ENCODE data around the gene GLCE. TPM values are rescaled to one million over a fixed set of nuclear protein-coding genes. Genes with fewer than 3 reads are reported as not detected.
"Not testable (repeated sequence)": the region's sequence is repeated elsewhere in the genome, so short reads cannot be mapped to it uniquely, and the experiment has no call there.

Gene GLCE
- total RNA-seq, 1 experiment from 2014 or later, result 6.4 TPM

- H4K20me1 ChIP-seq (ENCODE audit: insufficient read depth, low read depth, low read length), result peaks cover 4% of the 10 kb centered on the region; the same call in 1 of the 2 replicates
- DNase-seq, result no peak
- H3K27ac ChIP-seq (ENCODE audit: low read length), result no peak overlapping the region
Observed at GRCh38 chr15:69167218-69167846, 6.9 kb downstream of the GLCE start.

DNA sequence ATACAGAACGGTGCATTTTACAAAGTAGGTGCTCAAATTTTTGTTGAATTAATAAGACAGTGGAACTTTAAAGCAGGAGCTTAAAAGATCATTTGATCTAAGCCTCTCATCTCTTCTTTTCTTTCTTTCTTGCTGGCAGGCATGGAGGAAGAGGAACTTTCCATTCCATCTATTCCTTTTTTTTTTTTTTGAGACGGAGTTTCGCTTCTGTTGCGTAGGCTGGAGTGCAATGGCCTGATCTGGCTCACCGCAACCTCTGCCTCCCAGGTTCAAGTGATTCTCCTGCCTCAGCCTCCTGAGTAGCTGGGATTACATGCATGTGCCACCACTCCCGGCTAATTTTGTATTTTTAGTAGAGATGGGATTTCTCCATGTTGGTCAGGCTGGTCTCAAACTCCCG lies 7.9 kb downstream of the GLCE start:
- not testable (repeated sequence) for H3K79me2 ChIP-seq (ENCODE audit: low read length); H3K36me3 ChIP-seq (ENCODE audit: insufficient read depth, low read length); H3K4me3 ChIP-seq (ENCODE audit: low read length); H2AFZ ChIP-seq (ENCODE audit: low read length); H4K20me1 ChIP-seq (ENCODE audit: insufficient read depth, low read depth, low read length); DNase-seq; H3K9me2 ChIP-seq (replicated peaks; ENCODE audit: insufficient read depth, low read length); H3K27me3 ChIP-seq (ENCODE audit: low read length); H3K9me3 ChIP-seq (ENCODE audit: low read length); H3K4me2 ChIP-seq (ENCODE audit: low read depth, low read length, poor library complexity, severe bottlenecking); H3K4me1 ChIP-seq (ENCODE audit: low read length); H3K9ac ChIP-seq (ENCODE audit: low read length); H3K27ac ChIP-seq (ENCODE audit: low read length)

More at GRCh38 chr15:69167218-69167846, 6.9 kb downstream of the GLCE start:
- Histone ChIP-seq H3K36me3 (ENCODE audit: insufficient read depth, low read length) (no peaks in the 10 kb centered on the region), H3K27me3 (ENCODE audit: low read length) (no peaks in the 10 kb centered on the region), H3K9me3 (ENCODE audit: low read length) (no peaks in the 10 kb centered on the region), H3K9ac (ENCODE audit: low read length) (no peak overlapping the region), H3K4me3 (ENCODE audit: low read length) (no peak overlapping the region), H3K4me1 (ENCODE audit: low read length) (no peaks in the 10 kb centered on the region), H3K4me2 (ENCODE audit: low read depth, low read length, poor library complexity, severe bottlenecking) (no peak overlapping the region), H3K9me2 (replicated peaks; ENCODE audit: insufficient read depth, low read length) (no peaks in the 10 kb centered on the region), H3K79me2 (ENCODE audit: low read length) (no peaks in the 10 kb centered on the region), H2AFZ (ENCODE audit: low read length) (no peak overlapping the region)

DNA sequence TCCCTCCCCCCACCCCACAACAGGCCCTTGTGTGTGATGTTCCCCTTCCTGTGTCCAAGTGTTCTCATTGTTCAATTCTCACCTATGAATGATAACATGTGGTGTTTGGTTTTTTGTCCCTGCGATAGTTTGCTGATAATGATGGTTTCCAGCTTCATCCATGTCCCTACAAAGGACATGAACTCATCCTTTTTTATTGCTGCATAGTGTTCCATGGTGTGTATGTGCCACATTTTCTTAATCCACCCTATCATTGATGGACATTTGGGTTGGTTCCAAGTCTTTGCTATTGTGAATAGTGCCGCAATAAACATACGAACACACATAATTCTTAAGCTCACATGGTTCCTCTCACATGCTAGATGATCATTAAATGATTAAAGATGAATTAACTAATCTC lies 9.1 kb downstream of the GLCE start:
- H3K9me2 ChIP-seq (replicated peaks; ENCODE audit: insufficient read depth, low read length); H3K4me2 ChIP-seq (ENCODE audit: low read depth, low read length, poor library complexity, severe bottlenecking); H2AFZ ChIP-seq (ENCODE audit: low read length); H3K79me2 ChIP-seq (ENCODE audit: low read length); H3K9me3 ChIP-seq (ENCODE audit: low read length); H3K4me3 ChIP-seq (ENCODE audit: low read length); H3K4me1 ChIP-seq (ENCODE audit: low read length); H4K20me1 ChIP-seq (ENCODE audit: insufficient read depth, low read depth, low read length); H3K27me3 ChIP-seq (ENCODE audit: low read length); DNase-seq; H3K36me3 ChIP-seq (ENCODE audit: insufficient read depth, low read length); H3K9ac ChIP-seq (ENCODE audit: low read length); H3K27ac ChIP-seq (ENCODE audit: low read length): not testable (repeated sequence)

DNA sequence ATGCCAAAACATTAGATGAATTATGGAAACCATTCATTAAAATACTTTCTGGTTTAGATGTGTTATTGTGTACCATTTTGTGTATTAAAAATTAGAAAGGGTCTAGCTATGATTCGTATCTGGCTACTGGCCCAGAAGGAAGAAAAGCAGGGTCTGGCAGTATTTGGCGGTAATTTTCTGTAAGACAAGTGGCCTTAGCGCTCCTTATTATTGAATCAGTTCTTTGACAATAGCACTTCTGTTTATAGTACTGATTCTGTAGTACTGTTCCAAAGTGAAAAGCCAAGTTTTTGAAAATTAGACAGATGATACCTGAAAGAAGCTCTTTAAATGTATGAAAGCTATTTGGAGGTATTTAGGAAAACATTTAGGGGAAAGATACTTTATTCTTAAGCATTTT lies 10.2 kb downstream of the GLCE start:
- H3K27me3 ChIP-seq (ENCODE audit: low read length), result no peaks in the 10 kb centered on the region
- no peak overlapping the region for H2AFZ ChIP-seq (ENCODE audit: low read length)
- no peaks in the 10 kb centered on the region for H3K79me2 ChIP-seq (ENCODE audit: low read length)
- no peaks in the 10 kb centered on the region for H4K20me1 ChIP-seq (ENCODE audit: insufficient read depth, low read depth, low read length)
- H3K4me1 ChIP-seq (ENCODE audit: low read length), result no peaks in the 10 kb centered on the region
- no peaks in the 10 kb centered on the region for H3K9me3 ChIP-seq (ENCODE audit: low read length)
- H3K9me2 ChIP-seq (replicated peaks; ENCODE audit: insufficient read depth, low read length), result no peaks in the 10 kb centered on the region
- H3K9ac ChIP-seq (ENCODE audit: low read length), result no peak overlapping the region
- DNase-seq, result no peak
- H3K4me2 ChIP-seq (ENCODE audit: low read depth, low read length, poor library complexity, severe bottlenecking), result no peak overlapping the region
- H3K27ac ChIP-seq (ENCODE audit: low read length), result no peak overlapping the region
- H3K4me3 ChIP-seq (ENCODE audit: low read length), result no peak overlapping the region
- H3K36me3 ChIP-seq (ENCODE audit: insufficient read depth, low read length), result no peaks in the 10 kb centered on the region

DNA sequence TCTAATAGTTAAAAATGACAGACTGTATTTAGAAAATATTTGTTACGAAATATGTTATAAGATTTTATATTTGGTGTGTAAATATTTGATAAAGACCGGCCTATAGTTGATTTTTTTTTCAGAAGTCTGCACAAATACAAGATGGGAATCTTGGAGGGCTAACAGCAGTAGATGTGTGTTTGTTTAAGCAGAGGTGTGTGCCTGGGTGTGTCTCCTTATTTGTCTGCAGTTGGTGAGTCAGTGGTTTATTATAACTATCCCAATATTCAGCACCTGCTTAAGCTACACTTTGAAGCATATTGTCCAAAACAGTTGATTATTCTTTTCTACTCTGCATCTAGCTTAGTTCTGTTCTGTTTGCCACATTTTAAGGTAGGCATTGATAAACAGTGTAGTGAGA lies 12.4 kb downstream of the GLCE start:
- Histone ChIP-seq H3K4me2 (ENCODE audit: low read depth, low read length, poor library complexity, severe bottlenecking) (no peak overlapping the region), H3K4me1 (ENCODE audit: low read length) (no peaks in the 10 kb centered on the region), H3K36me3 (ENCODE audit: insufficient read depth, low read length) (no peaks in the 10 kb centered on the region), H4K20me1 (ENCODE audit: insufficient read depth, low read depth, low read length) (no peaks in the 10 kb centered on the region), H2AFZ (ENCODE audit: low read length) (no peak overlapping the region), H3K27me3 (ENCODE audit: low read length) (no peaks in the 10 kb centered on the region), H3K79me2 (ENCODE audit: low read length) (no peaks in the 10 kb centered on the region), H3K9ac (ENCODE audit: low read length) (no peak overlapping the region), H3K4me3 (ENCODE audit: low read length) (no peak overlapping the region), H3K27ac (ENCODE audit: low read length) (no peak overlapping the region), H3K9me3 (ENCODE audit: low read length) (no peaks in the 10 kb centered on the region), H3K9me2 (replicated peaks; ENCODE audit: insufficient read depth, low read length) (no peaks in the 10 kb centered on the region)
- no peak for DNase-seq

DNA sequence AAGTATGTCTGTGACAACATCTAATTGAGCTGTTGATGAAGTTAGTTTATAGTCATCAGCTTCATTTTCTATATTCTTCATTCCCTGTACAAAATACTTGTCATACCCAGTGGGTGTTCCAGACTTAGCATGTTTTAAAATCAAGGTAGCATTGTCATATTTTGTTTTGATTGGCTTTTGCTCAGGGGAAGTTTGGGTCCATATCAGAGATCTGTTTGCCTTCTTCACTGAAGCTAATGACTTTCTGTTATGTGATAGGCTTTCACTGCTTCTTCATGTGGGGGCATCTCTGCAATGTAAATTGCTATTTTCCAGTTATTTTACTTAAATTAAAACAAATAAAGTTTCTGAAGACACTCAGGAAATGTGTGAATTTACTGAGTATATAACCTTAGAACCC lies 15.1 kb downstream of the GLCE start:
- Histone ChIP-seq H3K4me1 (ENCODE audit: low read length) (no peaks in the 10 kb centered on the region), H3K4me2 (ENCODE audit: low read depth, low read length, poor library complexity, severe bottlenecking) (no peak overlapping the region), H3K9ac (ENCODE audit: low read length) (no peak overlapping the region), H3K9me3 (ENCODE audit: low read length) (no peaks in the 10 kb centered on the region), H2AFZ (ENCODE audit: low read length) (no peak overlapping the region), H3K4me3 (ENCODE audit: low read length) (no peak overlapping the region), H3K79me2 (ENCODE audit: low read length) (no peaks in the 10 kb centered on the region), H3K9me2 (replicated peaks; ENCODE audit: insufficient read depth, low read length) (no peaks in the 10 kb centered on the region), H4K20me1 (ENCODE audit: insufficient read depth, low read depth, low read length) (0 out of 2 replicates have a peak, but pooled peaks cover 3% of the 10 kb centered on the region), H3K27ac (ENCODE audit: low read length) (no peak overlapping the region), H3K36me3 (ENCODE audit: insufficient read depth, low read length) (no peaks in the 10 kb centered on the region), H3K27me3 (ENCODE audit: low read length) (no peaks in the 10 kb centered on the region)
- DNase-seq, result no peak

DNA sequence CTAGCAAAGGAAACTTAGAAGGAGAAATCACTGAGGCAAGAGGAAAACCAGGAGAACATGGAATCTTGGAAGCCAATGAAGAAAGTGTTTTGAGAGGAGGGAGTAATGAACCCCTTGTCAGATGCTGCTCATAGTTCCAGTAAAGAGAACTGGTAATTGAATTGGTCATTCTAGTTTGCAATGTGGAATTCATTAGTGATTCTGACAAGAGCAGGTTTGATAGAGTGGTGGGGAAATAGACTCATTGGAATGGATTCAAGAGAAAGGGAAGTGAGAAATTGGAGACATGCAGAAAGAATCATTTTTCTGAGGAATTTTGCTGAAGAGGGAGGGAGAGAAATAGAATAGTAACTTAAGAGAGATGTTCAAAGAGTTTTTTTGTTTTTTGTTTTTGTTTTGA lies 21.0 kb downstream of the GLCE start:
- Histone ChIP-seq H3K36me3 (ENCODE audit: insufficient read depth, low read length) (no peaks in the 10 kb centered on the region), H3K9me2 (replicated peaks; ENCODE audit: insufficient read depth, low read length) (no peaks in the 10 kb centered on the region), H3K27me3 (ENCODE audit: low read length) (no peaks in the 10 kb centered on the region), H3K4me1 (ENCODE audit: low read length) (no peaks in the 10 kb centered on the region), H3K9me3 (ENCODE audit: low read length) (no peaks in the 10 kb centered on the region), H2AFZ (ENCODE audit: low read length) (no peak overlapping the region), H3K79me2 (ENCODE audit: low read length) (no peaks in the 10 kb centered on the region), H3K27ac (ENCODE audit: low read length) (no peak overlapping the region), H3K4me3 (ENCODE audit: low read length) (no peak overlapping the region), H3K9ac (ENCODE audit: low read length) (no peak overlapping the region), H4K20me1 (ENCODE audit: insufficient read depth, low read depth, low read length) (0 out of 2 replicates have a peak, but pooled peaks cover 3% of the 10 kb centered on the region), H3K4me2 (ENCODE audit: low read depth, low read length, poor library complexity, severe bottlenecking) (no peak overlapping the region)
- no peak for DNase-seq

- DNase-seq, result no peak
- H3K4me3 ChIP-seq (ENCODE audit: low read length), result no peak overlapping the region
- H3K27ac ChIP-seq (ENCODE audit: low read length), result no peak overlapping the region
- no peaks in the 10 kb centered on the region for H3K36me3 ChIP-seq (ENCODE audit: insufficient read depth, low read length)
- no peaks in the 10 kb centered on the region for H3K79me2 ChIP-seq (ENCODE audit: low read length)
- no peaks in the 10 kb centered on the region for H3K9me3 ChIP-seq (ENCODE audit: low read length)
- no peaks in the 10 kb centered on the region for H3K4me1 ChIP-seq (ENCODE audit: low read length)
- H4K20me1 ChIP-seq (ENCODE audit: insufficient read depth, low read depth, low read length), result no peaks in the 10 kb centered on the region
- H3K4me2 ChIP-seq (ENCODE audit: low read depth, low read length, poor library complexity, severe bottlenecking), result no peak overlapping the region
- no peak overlapping the region for H2AFZ ChIP-seq (ENCODE audit: low read length)
- no peaks in the 10 kb centered on the region for H3K27me3 ChIP-seq (ENCODE audit: low read length)
- no peak overlapping the region for H3K9ac ChIP-seq (ENCODE audit: low read length)
- H3K9me2 ChIP-seq (replicated peaks; ENCODE audit: insufficient read depth, low read length), result no peaks in the 10 kb centered on the region
Observed at GRCh38 chr15:69185216-69185615, 24.8 kb downstream of the GLCE start.

DNA sequence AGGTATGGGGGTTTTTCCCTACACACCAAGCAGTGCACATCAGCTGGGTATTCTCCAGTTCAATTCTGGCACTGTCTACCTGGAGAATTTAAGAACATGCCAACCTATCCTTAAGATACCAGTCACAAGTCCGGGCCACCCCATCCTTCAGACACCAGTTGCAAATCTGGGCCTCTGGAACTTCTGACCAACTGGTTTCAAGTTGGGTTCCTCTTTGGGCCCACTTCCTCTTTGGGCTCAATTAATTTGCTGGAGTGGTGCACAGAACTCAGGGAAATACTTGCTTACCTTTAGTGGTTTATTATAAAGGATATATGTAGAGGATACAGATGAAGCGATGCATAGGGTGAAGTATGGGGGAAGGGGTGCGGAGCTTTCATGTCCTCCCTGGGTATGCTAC lies 25.3 kb downstream of the GLCE start:
- no peaks in the 10 kb centered on the region for H3K27me3 ChIP-seq (ENCODE audit: low read length)
- no peak for DNase-seq
- no peaks in the 10 kb centered on the region for H3K9me2 ChIP-seq (replicated peaks; ENCODE audit: insufficient read depth, low read length)
- no peaks in the 10 kb centered on the region for H3K79me2 ChIP-seq (ENCODE audit: low read length)
- H3K9me3 ChIP-seq (ENCODE audit: low read length), result no peaks in the 10 kb centered on the region
- no peak overlapping the region for H3K27ac ChIP-seq (ENCODE audit: low read length)
- no peaks in the 10 kb centered on the region for H3K36me3 ChIP-seq (ENCODE audit: insufficient read depth, low read length)
- H2AFZ ChIP-seq (ENCODE audit: low read length), result no peak overlapping the region
- H3K4me3 ChIP-seq (ENCODE audit: low read length), result no peak overlapping the region
- H3K9ac ChIP-seq (ENCODE audit: low read length), result no peak overlapping the region
- H3K4me2 ChIP-seq (ENCODE audit: low read depth, low read length, poor library complexity, severe bottlenecking), result no peak overlapping the region
- H3K4me1 ChIP-seq (ENCODE audit: low read length), result no peaks in the 10 kb centered on the region
- no peaks in the 10 kb centered on the region for H4K20me1 ChIP-seq (ENCODE audit: insufficient read depth, low read depth, low read length)

Measured in Karpas-422 (cell line).